ENCODE measurements around the gene MYRIP.
A peak's percentile ranks its signal among the peaks of the same experiment; 100 is the strongest.
"Not testable (repeated sequence)": the region's sequence is repeated elsewhere in the genome, so short reads cannot be mapped to it uniquely, and the experiment has no call there.

The MYRIP gene

DNA sequence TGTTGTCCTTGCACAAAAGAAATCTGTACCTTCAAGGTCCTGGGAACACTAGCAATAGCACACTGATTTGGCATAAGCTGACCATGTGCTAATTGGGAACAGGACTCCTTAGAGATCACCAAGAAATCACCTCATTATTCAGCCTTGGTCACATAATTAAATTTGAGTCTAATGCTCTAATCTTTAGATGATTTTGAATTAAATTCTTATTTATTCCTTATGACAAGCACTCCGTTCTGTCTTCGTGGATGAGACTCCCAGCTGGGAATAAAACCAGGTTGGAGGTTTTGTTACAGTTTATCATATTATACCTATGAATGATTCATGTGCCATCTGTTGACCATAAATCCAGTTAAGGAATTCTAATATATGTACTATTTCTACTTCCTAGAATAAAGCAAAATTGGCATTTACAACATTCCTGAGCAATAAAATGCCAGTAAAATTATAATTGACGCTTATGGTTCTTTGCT, 162.2 kb downstream of the MYRIP start:
- DNase-seq (ENCODE audit: low read depth) = no peak

GRCh38 chr3:39972508-39972907, 163.1 kb downstream of the MYRIP start:
- no peak for DNase-seq (ENCODE audit: low read depth)

DNA sequence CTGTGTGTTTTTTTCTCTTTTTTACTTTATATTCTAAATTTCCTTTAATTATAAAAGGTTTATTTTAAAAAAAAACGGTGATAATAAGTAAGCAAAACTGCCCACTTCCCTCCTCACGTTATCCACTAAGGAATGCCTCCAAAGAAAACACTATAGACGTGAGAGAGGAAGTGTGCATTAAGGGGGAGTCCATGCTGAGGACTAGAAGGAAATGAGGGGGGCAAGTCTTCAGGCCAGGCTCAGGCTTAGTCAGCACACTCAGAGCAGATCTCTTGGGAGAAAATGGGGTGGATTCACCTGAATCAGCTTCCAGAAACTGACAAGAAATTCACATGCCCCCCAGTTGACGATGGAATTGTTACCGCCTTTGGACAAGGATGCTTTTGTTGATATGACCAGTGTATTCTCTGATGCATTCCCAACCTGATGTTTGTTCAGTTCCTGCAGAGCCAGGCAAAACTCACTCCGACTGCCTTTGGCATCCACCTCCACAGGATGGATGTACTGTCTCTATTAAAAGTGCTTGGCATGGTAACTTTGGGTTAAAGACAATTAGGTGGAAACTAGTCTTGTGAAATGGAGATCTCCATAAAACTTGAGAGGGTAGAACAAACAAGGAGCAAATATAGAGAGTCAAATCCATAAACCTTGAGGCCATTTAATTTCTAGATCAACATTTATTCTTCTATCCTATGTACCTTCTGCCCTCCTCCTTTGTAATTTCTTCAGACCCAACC, 167.8 kb downstream of the MYRIP start:
- no peak for DNase-seq (ENCODE audit: low read depth)

- DNase-seq (ENCODE audit: low read depth) = no peak
These were observed 168.9 kb downstream of the MYRIP start for GRCh38 chr3:39978308-39978707.

GRCh38 chr3:39980058-39980457, 170.6 kb downstream of the MYRIP start:
- no peak for DNase-seq (ENCODE audit: low read depth)

DNA sequence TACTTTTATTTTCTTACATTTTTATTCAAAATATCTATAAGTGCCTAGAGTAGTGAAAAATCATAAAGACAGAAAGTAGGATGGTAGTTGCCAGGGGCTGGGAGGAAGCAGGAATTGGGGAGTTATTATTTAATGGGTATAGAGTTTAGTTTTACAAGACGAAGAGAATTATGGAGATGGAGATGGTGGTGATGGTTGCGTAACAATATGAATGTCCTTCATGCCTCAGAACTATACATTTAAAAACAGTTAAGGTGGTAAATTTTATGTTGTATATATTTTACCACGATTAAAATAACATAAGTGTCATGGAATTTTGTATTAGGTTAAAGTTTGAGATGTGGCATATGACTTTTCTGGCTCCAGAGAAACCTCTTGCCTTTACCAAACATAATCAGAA, 171.4 kb downstream of the MYRIP start:
- no peak for DNase-seq (ENCODE audit: low read depth)

DNA sequence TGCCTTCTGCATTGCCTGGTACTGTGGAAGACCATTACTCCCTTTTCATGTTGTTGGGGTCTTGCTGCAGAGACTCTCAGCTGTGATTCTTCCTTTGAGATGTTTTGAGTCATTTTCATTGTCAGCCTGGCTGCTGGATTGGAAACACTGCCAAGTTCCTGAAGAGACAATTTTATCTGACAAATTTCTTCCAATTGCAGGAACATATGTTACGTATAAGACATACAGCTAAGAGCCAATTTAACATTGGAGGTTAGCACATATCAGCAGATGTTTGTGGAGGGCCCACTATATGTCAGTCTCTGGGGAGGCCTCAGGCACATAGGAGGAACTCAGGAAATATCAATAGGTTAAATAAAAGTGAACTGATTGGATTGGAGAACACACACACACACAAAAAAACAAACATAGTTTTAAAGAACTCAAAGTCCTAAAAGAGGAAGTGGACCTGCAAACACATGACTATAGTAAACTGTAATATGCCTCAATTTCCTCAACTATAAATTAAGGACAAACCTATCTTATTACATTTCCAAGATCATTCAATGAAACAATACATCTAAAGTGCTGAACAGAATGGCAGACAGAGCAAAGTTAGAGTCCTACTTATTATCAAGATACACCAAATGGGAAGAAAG, 172.3 kb downstream of the MYRIP start:
- DNase-seq (ENCODE audit: low read depth) = no peak

- no peak for DNase-seq (ENCODE audit: low read depth)
These were observed 173.4 kb downstream of the MYRIP start for GRCh38 chr3:39982665-39983357.

GRCh38 chr3:39989746-39990145, 180.3 kb downstream of the MYRIP start:
- no peak for DNase-seq (ENCODE audit: low read depth)

GRCh38 chr3:39990532-39990931, 181.1 kb downstream of the MYRIP start:
- peak; percentile 13 for DNase-seq (ENCODE audit: low read depth)

DNA sequence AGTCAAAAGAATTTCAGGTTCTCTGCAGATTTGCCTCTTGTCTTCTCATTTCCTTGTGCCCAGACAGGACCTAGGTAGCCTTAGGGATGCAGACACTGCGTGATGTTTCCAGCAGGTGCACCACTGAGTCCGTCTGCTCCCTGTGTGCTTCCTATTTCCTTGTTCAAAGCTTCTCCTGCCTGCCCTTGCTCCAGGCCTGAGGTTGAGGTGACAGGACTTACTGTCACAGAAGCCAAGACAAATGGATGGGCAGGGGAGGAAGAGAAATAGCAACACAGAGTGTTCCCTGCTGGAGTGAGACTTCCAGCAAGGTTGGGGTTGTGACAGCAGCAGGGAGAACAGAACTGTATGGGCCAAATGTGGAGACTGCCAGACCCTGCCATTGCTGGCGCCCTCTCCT, 199.4 kb downstream of the MYRIP start:
- DNase-seq (ENCODE audit: low read depth) = no peak

DNA sequence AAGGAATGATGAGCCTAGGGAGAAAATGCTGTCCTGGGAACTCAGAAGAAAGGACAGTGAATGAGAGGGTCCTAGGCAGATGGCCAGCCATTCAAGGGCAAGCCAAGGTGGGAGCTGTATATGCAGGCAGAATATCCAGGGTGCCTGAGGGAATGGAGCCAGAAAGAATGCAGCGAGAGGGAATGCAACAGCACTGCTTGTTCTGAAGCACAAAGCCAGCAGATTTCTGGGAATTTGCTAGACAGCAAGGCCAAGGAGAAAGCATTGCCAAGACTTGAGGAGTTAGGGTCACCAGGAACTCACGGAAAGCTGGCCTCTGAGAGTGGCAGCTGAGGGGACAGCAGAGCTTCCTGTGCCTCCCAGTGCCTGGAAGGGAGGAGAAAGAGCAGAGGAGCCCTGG, 200.6 kb downstream of the MYRIP start:
- DNase-seq (ENCODE audit: low read depth) = no peak

DNA sequence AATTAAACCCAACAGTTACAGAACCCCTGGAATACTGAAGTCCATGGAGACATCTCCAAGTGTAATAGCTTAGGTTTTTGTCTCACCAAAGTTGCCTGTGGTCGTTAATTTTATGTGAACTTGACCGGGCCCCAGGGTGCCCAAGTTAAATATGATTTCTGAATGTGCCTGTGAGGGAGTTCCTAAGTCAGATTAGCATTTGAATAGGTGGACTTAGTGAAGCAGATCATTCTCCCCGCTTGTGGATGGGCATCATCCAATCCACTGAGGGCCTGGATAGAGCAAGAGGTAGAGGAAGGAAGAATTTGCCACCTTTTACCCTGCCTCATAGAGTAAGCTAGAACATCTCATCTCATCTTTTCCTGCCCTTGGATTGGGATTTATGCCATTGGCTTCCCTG, 203.0 kb downstream of the MYRIP start:
- DNase-seq (ENCODE audit: low read depth) = no peak

DNA sequence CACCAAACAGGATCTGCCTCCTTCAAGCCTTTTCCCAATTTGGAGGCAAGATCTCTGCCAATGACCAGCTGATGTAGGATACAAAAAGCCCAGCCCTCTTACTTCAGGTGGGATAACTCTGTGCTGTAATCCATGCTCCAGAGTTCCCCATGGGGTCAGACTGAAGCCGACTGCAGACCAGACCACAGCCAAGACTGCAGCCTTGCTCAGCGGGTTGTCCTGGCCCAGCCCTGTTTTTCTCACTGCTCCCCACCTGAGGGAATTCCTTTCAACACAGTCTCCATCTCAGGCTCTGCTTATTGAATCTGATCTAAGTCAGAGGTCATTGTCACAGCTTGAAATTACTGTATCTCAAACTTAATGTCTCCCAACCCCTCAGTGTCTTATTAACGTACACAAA, 207.0 kb downstream of the MYRIP start:
- DNase-seq (ENCODE audit: low read depth) = no peak

DNA sequence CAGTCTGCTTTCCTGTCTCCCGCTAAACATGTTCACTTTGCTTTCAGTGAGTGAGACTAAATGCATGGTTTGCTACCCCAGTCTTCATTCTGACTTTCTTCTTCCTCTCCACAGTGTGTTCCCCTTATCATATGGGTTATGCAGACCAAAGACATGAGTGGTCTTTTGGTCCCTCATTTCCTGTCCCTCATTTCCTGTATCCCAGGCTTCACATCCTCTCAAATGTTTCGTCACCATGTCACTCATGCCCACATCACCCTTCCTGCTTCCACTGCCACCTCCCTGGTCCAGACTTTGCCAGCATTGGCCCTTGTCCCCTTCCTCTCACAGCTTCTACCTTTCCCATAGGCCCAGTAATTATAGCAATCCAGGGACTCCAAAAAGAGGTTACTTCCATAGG, 209.0 kb downstream of the MYRIP start:
- DNase-seq (ENCODE audit: low read depth) = no peak

GRCh38 chr3:40019376-40019775, 210.0 kb downstream of the MYRIP start:
- no peak for DNase-seq (ENCODE audit: low read depth)

- DNase-seq (ENCODE audit: low read depth) = no peak
These were observed 211.3 kb downstream of the MYRIP start for GRCh38 chr3:40020689-40021088.

- no peak for DNase-seq (ENCODE audit: low read depth)
These were observed 211.9 kb downstream of the MYRIP start for GRCh38 chr3:40021338-40021737.

- no peak for DNase-seq (ENCODE audit: low read depth)
These were observed 213.0 kb downstream of the MYRIP start for GRCh38 chr3:40022297-40022827.

- no peak for DNase-seq (ENCODE audit: low read depth)
These were observed 215.1 kb downstream of the MYRIP start for GRCh38 chr3:40024526-40024925.

DNA sequence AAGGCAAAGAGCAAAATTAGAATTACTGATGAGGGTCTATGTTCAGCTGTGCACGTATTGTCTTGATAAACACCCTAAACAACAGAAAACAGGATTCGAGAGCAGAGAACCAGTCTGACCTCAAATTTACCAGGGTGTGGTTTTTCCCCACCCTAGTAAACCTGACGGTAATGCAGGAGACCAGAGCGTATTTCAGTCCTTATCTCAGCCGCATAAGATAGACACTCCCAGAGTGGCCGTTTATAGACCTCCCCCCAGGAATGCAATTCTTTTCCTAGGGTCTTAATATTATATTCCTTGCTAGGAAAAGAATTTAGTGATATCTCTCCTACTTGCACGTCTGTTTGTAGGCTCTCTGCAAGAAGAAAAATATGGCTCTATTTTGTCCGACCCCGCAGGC, 216.5 kb downstream of the MYRIP start:
- DNase-seq (ENCODE audit: low read depth) = not testable (repeated sequence)

GRCh38 chr3:40035177-40035576, 225.8 kb downstream of the MYRIP start:
- DNase-seq (ENCODE audit: low read depth) = no peak

- no peak for DNase-seq (ENCODE audit: low read depth)
These were observed 228.2 kb downstream of the MYRIP start for GRCh38 chr3:40037582-40037981.

All from non-pigmented ciliary epithelial cell (primary cell).